VCaP (cell line): ENCODE results near the gene PSD4.

Experiments used
- H3K27ac ChIP-seq: fragments of 450-650 bp; 2 replicates; pipeline ENCODE4 v1.5.1; 2017
- TF ChIP-seq, protein P1 (sequence below): fragments of 450-650 bp; conservative IDR thresholded peaks from 2 replicates; pipeline ENCODE4 v1.5.1; 2017; ENCODE audit warnings: mild to moderate bottlenecking, moderate library complexity

Gene PSD4

GRCh38 chr2:113213061-113213930 is 39.5 kb downstream of the PSD4 start:
- TF ChIP-seq, protein P1, sequence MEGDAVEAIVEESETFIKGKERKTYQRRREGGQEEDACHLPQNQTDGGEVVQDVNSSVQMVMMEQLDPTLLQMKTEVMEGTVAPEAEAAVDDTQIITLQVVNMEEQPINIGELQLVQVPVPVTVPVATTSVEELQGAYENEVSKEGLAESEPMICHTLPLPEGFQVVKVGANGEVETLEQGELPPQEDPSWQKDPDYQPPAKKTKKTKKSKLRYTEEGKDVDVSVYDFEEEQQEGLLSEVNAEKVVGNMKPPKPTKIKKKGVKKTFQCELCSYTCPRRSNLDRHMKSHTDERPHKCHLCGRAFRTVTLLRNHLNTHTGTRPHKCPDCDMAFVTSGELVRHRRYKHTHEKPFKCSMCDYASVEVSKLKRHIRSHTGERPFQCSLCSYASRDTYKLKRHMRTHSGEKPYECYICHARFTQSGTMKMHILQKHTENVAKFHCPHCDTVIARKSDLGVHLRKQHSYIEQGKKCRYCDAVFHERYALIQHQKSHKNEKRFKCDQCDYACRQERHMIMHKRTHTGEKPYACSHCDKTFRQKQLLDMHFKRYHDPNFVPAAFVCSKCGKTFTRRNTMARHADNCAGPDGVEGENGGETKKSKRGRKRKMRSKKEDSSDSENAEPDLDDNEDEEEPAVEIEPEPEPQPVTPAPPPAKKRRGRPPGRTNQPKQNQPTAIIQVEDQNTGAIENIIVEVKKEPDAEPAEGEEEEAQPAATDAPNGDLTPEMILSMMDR: no peak
- H3K27ac ChIP-seq: no peak overlapping the region

DNA sequence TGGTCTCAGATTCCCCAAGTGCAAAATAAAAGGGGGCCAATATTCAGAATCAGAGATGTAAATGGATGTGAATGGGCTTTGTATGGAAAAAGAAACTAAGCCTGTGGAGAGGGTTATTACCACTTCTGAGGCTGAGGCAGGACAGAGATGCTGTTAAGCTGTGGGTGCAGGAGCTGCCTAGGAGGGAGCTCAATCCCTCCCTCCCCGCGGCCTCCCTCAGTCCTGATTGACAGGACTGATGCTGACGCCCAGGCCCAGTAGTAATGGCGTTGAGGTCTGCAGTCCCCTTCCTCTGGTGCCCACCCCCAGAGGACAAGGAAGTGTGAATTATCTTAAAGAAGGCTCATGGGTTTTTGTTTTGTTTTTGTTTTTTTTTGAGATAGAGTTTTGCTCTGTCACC is 40.4 kb downstream of the PSD4 start:
- H3K27ac ChIP-seq: no peak overlapping the region
- TF ChIP-seq, protein P1: no peak

GRCh38 chr2:113215056-113215455 is 41.3 kb downstream of the PSD4 start:
- TF ChIP-seq, protein P1: no peak
- no peak overlapping the region for H3K27ac ChIP-seq

DNA sequence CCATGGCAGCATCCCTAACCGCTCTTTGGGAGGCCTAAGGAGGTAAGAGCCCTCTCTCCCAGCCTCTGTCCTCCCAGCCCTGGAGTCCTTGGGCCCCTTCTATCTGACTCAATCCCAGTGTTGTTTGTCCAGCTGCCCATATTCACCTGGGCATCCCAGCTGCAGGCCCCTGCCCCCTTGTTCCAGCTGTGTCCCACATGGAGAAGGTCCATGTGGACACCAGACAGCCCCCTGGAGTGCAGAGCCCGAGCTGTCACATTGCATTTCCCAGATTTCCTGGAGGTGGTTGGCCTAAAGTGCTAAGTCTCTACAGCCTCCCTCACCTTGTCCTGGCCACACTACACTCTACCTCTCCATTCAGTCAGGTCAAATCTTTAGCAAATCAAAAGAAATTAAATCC is 42.5 kb downstream of the PSD4 start:
- TF ChIP-seq, protein P1: no peak
- no peak overlapping the region for H3K27ac ChIP-seq

- TF ChIP-seq, protein P1: no peak
- H3K27ac ChIP-seq: peak overlapping the region; percentile 52; the same call in 1 of the 2 replicates
These were observed 43.2 kb downstream of the PSD4 start for GRCh38 chr2:113216891-113217454.

- H3K27ac ChIP-seq: peak overlapping the region; percentile 52; the same call in 1 of the 2 replicates
- TF ChIP-seq, protein P1: no peak
These were observed 43.9 kb downstream of the PSD4 start for GRCh38 chr2:113217455-113218282.
